T-helper 22 cell (primary cell): Measurements from ENCODE around the gene MAP3K15.

Experiments
- DNase-seq: peaks from one replicate; pipeline ENCODE4 v3.0.0-alpha.2; 2020; ENCODE audit warnings: low read depth

The MAP3K15 gene

DNA sequence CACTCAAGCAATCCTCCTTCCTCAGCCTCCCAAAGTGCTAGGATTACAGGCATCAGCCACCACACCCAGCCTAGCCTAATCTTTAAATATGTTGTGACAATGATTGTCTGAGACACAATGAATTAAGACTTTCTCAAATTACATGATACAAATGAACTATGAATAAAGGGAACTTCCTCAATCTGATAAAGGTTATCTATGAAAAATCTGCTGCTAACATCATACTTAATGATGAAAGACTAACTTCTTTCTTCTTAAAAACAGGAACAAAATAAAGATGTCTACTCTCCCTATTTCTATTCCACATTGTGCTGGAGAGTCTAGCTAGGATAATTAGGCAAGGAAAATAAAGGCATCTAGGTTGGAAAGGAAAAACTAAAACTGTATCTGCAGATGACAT is 111.6 kb downstream of the MAP3K15 start:
- DNase-seq: no peak

DNA sequence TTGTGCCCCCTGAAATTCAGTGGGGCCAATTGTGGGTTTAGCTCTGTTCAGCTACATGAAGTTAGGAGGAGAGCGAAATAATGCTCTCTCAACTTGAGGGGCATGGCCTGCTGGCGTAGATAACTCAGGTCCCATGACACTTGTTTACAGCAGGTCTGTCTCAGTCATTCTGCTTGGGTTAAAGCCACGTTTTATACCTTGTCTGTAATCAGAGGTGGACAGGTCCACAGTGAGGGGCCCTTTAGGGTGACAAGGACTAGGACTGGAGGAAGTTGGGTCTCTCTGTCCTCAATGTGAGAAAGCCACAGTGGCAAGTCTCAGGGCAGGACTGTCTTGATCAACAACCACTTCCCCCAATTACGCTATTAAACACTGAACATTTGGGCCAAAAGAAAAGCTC is 122.6 kb downstream of the MAP3K15 start:
- no peak for DNase-seq

DNA sequence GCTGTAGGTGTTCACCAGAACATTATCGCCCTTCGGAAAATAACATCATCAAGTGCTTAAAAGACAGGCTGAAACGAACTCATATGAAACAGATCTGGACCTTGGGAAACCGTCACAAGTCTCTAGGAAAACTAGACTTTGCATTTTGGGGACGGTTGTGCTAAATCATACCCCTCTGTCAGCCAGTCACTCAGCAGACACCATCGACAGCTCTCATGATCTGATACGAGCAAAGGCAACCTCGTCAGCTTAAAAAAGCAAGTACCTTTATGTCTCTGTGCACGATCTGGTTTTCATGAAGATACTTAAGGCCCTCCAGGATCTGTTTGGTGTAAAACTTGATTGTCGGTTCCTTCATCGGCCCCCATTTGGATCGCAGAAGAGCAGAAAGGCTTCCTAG is 123.2 kb downstream of the MAP3K15 start:
- DNase-seq: no peak

DNA sequence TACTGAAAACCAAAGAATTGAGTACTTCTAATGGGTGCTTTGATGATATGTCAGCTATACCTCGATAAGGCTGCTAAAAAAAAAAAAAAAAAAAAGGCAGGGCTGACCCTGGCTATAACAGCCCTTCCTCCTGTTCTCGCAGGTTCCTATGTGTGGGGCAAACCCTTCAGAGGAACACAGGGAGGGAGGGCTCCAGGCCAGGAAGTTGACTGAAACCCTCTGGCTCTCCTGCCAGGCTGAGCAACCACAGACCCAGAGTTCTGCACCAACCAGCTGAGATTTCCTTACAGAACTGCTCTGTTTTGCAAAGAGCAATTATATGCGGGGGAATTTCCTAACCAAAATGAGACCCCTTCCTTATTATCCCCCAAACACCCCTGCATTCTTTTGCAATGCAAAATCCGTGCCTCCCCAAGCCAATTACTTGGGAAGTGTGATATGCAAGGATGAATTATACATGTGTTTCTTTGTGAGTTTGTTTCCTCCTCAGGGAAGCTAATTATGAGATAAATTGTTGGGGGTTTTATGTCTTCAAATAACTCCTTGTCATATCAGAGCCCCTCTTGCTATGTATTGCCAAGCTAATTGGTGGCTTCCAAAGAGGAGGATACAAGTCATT is 126.0 kb downstream of the MAP3K15 start:
- no peak for DNase-seq

DNA sequence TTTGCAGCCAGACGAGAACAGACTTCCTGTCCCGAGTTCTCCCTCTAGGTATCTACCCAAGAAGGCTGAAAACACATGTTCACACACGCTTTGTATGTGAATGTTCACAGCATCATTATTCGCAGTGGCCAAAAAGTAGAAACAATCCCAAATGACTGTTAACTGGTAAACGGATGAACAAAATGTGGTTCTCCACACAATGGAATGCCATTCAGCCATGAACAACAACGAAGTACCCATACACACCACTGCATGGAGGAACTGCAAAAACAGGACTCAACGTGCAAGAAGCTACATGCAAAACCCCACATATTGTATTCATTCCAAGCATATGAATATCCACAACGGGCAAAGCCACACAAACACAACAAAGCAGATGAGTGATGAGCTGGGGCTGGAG is 126.6 kb downstream of the MAP3K15 start:
- DNase-seq: no peak

DNA sequence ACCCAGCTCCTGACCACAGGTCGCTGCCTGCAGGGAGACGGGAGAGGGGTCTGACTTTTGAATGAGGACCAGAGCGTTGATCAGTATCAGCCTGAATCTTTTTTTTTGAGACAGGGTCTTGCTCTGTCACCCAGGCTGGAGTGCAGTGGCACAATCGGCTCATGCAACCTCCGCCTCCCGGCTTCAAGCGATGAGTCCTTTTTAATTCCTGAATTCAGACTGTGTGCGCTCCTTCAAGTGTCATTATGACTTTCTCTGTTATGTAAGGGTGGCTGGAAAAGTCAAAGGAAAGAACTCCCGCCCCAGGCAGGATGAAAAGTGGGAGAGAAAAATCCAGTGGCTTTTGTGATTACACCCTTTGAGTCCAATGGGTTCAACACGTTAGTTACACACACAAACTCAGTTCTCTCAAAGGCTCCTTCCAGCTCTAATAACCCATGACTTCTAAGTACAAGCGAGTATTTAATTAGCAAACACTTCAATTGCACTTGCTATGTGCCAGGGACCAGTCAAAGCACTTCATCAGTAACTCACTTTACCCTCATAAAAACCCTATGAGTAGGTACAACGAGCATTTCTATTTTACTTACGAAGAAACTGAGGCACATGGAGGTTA is 127.1 kb downstream of the MAP3K15 start:
- no peak for DNase-seq

DNA sequence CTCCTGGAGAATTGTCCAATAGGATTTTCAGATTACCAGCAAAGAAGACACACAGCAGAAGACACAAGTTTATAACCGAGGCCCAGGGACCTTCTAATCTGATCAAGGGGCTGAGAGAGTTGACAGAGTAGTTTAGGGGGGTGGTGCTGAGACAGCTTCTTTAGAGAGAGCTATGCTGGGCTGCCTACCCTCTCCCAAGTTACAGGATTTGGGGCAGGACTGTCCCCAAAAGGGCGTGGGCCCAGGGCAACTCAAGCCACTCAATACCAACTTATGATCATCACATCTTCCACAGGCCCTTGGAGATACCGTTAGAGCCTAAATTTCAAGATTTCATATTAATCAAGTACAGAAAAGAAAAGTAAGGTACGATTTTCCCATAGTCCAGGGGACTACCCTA is 128.6 kb downstream of the MAP3K15 start:
- DNase-seq: no peak

DNA sequence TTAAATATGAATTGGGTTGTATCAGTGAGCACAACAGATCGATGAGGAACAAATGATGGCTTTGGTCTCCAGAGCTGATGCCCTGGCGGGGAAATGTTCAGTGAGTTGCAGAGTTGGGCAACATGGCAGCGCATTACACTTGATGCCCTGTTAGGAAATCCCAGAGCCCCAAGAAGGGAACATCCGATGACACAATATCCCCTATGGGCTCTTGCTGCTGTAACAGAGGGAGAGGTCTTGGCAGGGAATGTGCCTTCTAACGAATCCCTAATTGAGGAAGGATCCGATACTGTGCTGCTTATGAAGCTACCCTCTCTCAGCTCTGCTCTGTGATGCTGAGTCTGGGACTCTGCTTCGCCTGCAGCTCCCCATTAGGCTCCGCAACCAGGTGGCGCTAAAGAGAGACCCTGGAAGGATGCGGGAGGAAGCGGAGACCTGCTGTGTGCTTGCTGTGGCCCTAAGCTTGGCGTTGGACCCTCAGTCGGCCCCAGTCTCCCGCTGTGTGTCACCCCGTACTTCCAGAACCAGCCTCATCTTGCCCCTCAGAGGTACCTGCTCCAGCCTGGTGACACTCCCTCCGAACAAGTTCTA is 132.7 kb downstream of the MAP3K15 start:
- no peak for DNase-seq

DNA sequence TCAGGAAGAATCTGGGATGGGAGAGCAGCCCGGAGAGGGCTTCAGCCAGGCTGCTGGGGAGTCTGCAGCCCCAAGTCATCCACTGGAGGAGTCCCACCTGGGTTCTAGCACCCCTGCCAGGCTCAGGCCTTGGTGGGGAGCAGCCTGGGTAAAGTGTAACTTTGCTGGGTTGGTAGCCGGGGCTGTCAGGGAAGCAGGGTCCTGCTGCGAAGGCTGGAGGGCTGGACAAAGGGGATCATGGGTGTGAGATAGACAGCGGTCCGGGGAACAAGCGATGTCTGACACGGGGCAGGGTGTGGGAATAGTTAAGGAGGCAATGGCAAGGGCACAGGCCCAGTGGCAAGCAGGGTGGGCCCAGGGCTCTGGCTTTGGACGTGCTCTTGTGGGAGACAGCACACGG is 134.0 kb downstream of the MAP3K15 start:
- DNase-seq: no peak

DNA sequence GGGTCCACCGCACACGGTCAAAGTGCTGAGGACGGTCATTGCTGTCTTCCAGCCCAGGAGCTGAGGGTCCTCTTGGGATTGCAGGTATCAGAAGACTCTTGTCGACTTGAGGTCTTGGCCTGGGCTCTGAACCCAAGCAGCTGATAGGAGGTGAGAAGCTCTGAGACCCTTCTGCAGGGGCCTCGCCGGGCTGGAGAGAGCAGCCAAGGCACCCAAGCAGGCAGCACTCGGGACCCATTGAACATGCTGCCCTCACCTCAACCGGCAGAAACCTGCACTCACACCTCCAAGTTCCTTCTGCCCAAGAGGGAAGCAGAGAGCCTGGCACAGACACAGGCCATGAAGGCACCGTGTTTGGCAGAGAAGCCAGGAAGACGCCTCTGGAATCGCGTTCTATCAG is 137.5 kb downstream of the MAP3K15 start:
- no peak for DNase-seq

DNA sequence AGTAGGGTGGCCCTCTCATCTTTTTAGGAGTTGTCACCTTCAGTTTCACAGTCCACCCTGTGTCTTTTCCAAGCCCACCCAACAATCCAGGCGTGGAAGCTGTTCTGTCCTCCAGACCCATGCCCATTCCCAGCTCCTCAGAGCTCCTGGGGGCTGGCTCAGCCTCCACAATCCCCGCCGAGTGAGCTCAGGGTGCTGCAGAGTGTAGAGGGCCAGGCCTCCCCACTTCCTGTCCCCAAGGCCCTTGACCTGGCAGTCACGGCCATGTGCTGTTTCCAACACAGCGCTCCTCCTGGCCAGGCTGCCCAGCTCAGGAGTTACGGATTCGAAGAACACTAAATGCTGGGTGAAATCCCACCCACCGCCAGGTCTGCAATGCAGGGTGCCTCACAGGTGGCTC is 139.8 kb downstream of the MAP3K15 start:
- DNase-seq: no peak

DNA sequence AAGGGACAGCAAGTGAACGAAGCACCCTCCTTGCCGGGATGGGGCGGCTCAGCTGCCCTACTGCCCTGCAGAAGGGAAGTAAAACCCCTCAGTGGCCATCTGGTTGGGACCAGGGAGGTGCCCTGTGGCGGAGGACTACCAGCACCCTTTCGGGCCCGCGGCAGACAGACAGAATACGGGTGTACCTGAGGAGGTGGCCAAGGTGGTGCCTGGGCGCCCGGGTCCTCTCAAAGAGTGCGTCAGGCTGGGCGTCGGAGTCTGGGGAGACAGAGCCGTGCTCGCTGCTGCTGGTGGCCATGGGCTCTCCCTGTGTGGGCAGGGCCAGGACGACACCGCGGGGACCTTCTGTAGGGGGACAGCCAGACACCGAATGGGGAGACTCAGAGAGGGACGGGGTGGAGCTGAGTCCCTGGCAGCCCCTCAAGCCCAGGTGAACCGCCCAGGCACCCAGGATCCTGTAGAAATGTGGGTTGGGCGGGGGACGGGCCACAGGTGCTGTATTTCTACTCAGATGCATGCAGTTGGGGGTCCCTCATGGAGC is 141.9 kb downstream of the MAP3K15 start:
- no peak for DNase-seq

DNA sequence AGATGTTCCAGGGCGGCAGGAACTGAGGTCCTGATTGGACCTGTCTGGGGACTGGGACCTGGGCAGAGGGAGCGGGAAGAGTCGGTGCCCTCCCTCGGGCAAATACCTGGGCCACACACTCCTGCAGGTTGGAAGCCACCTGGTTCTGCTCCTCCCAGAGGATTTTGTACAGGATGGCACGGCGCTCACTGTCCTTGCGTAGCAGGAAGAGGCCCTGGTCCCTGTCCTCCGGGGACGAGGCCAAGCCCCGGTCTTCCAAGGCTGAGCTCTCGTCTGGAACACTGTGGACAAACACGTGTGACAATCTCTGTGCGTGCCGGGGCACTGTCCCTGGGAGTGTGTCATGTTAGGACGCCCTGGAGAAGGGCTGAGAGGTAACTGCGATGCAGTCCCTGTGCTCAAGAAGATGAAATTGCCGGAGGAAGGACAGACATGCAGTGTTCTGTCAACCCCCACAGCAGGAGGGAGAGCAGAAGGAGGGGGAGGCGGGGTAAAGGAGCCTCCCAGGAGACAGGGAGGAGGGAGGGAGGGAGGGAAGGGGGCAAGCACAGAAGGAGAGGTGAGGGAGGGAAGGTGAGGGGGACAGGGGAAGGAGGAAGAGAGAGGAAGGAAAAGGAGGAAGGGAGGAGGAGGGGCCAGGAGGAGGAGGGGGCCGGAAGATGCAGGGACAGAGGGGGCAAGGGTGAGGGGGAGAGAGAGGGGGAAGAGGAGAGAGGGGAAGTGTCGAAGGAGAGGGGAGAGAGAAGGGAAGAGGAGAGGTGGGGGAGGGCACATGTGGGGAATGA is 142.6 kb downstream of the MAP3K15 start:
- no peak for DNase-seq

DNA sequence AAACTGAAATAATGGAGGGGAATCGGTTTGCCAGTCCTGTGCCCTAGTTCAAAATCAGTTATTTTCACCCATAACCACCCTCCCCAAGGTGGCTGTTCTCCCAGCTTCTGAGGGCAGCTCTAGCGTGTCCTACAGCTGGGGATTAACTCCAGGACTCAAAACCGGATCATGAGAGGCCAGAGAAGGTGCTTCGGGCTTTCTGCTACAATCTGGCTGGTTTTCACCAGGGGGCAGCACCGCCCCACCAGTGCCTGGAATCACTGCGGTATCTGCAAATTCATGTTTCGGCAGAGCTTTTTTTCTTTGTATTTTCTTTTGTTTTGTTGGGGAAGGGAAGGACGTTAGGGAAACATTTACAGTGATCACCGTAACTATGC is 143.2 kb downstream of the MAP3K15 start:
- peak; percentile 18 for DNase-seq

DNA sequence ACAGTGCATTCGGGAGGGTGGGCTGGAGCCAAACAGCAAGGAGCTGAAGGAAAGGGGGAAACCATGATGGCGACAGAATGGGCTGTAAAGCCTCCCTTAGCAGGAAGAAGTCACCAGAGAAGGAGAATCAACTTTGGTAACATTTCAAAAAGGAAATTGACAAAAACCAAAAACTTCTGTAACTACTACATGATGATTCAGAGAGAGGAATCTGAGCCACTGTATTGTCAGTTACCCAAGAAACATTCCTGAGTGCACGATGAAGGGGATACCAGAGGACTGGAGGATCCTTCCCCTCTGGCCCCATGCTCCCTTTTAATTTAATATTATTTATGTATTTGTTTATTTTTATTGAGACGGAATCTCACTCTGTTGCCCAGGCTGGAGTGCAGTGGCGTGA is 145.2 kb downstream of the MAP3K15 start:
- DNase-seq: no peak

DNA sequence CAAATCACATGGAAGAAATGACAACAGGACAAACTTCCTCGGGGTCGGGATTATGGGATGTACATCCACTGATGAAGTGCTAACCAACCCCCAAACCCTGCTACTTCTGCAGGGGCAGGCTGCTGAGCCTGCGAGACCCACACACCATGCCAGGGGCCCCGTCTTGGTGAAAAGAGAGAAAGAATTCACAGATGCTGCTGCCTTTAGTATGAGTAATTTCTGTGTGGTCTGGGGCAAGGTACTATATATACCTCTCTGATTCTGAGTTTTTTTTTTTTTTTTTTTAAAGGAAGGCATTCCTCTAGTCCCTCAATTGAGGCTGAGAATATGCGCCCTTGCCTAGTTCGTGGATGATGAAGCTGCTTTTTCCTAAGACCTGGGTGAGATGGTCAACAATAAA is 146.7 kb downstream of the MAP3K15 start:
- no peak for DNase-seq

DNA sequence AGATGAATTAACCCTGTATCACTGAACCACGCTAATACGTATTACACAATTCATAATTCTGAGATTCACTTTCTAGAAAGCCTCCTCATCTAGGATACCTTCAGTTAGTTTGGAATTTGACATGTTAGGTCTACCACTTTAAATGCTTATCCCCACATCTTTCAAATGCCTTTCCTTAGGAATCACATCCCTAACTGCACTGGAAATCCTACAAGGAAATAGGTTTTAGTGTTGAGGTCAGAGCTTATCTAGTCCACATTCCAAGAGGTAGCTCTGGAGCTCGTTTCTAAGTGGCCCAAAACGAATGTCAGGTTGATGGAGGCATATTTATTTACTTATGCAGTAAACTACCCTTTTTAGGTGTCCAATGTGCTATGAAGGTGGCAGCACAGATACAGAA is 153.6 kb downstream of the MAP3K15 start:
- DNase-seq: no peak

DNA sequence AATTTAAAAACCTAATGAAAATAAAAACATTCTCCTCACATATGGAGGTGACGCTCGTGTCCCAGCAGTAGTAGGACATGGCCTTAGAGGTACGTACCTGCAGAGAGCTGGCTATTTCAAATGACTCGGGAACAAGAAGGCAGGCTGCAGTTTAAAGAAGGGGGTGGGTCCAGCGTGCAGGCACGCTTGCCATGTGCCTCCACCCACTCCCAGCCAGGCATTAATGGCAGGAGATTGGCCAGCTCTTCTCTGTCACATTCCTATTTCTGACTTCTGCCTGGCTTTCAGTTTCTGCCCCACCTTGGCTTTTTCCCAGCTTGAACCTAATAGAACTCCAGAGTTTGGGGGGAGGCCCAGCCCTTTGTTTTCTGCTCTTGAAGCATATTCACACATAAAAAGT is 154.4 kb downstream of the MAP3K15 start:
- no peak for DNase-seq

DNA sequence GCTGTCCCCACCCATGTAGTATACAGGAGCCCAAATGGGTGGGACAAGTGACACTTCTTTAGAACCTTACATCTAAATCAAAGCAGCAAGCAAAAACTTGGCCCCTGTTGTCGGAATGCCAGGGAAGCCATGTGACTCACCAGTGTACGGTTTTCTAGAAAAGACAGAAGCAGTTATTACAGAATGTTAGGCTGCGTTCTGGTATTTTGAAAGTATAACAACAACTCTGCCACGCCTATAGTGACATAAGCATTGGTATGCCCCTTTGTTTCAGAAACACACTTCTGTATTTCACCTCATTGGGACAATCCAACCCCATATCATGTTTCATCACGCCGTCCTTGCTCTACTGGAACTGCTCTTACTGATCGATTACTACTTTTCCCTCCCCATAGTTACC is 156.8 kb downstream of the MAP3K15 start:
- DNase-seq: no peak

DNA sequence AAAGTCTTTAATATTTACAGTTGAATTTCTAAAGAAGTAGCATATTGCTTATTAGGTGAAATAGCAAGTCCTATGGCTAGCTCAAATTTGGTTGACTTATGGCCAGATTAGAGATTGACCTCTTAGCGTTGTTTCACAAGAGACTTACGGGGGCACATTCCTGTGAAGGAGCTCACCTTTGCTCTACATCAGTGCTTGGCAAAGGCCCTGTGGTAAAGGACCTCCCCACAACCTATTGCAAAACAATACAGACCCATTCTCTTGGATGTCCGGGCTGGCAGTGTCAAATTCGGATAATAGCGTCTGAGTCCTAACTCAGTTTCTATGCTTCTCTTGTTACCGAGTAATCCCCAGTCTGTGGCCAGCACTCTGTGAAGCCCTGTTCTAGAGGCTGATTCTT is 160.7 kb downstream of the MAP3K15 start:
- DNase-seq: no peak

DNA sequence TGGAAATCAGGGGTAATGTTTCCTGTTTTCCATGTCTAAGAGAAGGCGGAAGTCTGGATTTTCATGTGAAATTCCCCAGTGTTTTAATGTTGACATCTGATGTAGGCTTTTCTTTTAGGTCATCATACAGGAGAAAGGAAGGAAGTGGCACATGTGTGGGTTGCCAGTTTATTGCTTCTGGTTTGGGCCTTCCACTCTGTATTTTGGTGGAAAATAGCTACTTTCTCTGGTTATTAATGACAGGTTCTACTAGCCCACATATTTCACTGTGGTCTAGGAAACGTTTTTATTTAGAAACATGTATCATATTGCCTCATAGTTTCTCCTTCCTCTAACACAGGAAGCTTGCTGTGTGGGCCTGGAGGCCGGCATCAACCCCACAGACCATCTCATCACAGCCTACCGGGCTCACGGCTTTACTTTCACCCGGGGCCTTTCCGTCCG is 164.3 kb downstream of the MAP3K15 start:
- DNase-seq: no peak

DNA sequence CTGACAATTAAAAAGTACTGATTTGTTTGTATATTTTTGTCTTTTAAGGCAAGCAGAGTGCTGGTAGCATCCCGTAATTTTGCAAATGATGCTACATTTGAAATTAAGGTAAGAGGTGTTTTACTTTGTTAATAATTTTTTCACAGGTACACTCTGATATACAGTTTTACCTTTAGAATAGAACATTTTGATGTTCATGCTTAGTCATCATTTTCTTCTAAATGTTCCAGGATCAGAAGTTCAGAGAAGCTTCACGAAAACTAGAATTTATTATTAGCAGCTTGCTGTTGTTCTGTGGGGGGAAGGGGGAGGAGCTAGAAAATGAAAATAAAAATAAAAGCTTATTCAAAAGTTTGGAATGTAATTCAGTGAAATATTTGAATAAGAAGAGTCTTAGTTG is 166.0 kb downstream of the MAP3K15 start:
- no peak for DNase-seq

DNA sequence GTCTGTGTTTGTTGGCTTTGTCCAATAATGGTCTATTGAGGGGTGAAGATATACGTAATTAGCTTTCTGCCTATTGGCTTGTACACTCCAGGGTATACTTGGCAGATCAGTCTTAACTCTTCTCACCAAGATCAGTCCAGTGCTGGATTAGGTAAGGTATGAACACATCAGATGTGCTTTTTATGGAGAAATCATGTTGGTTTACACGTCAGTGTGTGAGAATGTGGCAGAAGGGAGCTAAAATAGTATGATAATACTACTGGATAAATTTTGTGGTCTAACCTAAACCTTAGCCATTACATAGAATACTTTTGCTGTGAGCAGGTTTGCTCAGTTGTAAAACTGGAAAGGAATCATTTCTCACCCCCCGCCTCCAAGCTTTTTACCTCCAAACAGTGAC is 167.4 kb downstream of the MAP3K15 start:
- no peak for DNase-seq
